ENCODE measurements around the gene PLXNA4.

DNA sequence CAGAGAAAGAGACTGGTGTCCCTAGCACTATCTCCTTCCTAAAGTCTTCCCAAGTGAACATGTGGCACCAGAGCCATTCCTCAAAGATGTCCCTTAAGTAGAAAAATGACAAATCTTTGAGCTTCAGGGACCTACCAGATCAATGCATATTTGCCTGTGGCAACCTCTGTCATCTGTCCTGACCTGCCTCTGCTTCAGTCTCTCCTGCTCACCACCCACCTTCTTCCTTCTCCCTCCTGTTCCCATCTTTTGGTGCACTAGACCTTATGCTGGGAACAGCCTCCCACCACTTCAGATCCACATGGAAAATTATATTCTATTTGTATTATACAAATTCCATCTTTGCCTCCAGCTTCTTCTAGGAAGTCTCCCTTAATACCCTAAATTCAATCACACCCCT, 386.4 kb downstream of the PLXNA4 start:
- TF ChIP-seq, protein P1, sequence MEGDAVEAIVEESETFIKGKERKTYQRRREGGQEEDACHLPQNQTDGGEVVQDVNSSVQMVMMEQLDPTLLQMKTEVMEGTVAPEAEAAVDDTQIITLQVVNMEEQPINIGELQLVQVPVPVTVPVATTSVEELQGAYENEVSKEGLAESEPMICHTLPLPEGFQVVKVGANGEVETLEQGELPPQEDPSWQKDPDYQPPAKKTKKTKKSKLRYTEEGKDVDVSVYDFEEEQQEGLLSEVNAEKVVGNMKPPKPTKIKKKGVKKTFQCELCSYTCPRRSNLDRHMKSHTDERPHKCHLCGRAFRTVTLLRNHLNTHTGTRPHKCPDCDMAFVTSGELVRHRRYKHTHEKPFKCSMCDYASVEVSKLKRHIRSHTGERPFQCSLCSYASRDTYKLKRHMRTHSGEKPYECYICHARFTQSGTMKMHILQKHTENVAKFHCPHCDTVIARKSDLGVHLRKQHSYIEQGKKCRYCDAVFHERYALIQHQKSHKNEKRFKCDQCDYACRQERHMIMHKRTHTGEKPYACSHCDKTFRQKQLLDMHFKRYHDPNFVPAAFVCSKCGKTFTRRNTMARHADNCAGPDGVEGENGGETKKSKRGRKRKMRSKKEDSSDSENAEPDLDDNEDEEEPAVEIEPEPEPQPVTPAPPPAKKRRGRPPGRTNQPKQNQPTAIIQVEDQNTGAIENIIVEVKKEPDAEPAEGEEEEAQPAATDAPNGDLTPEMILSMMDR (IDR thresholded peaks at IDR 0.05): no peak
- TF ChIP-seq POLR2AphosphoS5 (IDR thresholded peaks at IDR 0.05): no peak
